ENCODE results near the gene GPR37. TPM values are rescaled to one million over a fixed set of nuclear protein-coding genes. Genes with fewer than 3 reads are reported as not detected.

GPR37 gene, protein sequence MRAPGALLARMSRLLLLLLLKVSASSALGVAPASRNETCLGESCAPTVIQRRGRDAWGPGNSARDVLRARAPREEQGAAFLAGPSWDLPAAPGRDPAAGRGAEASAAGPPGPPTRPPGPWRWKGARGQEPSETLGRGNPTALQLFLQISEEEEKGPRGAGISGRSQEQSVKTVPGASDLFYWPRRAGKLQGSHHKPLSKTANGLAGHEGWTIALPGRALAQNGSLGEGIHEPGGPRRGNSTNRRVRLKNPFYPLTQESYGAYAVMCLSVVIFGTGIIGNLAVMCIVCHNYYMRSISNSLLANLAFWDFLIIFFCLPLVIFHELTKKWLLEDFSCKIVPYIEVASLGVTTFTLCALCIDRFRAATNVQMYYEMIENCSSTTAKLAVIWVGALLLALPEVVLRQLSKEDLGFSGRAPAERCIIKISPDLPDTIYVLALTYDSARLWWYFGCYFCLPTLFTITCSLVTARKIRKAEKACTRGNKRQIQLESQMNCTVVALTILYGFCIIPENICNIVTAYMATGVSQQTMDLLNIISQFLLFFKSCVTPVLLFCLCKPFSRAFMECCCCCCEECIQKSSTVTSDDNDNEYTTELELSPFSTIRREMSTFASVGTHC
- total RNA-seq, result 6.9 and 20.6 TPM in 2 replicates
- polyA plus RNA-seq, result 3.1 and 12.6 TPM in 2 replicates
- polyA plus RNA-seq (2012), result 13.4 and 48.9 TPM in 2 replicates
- polyA minus RNA-seq (ENCODE audit: low replicate concordance), result 18.0 and 58.7 TPM in 2 replicates

DNA sequence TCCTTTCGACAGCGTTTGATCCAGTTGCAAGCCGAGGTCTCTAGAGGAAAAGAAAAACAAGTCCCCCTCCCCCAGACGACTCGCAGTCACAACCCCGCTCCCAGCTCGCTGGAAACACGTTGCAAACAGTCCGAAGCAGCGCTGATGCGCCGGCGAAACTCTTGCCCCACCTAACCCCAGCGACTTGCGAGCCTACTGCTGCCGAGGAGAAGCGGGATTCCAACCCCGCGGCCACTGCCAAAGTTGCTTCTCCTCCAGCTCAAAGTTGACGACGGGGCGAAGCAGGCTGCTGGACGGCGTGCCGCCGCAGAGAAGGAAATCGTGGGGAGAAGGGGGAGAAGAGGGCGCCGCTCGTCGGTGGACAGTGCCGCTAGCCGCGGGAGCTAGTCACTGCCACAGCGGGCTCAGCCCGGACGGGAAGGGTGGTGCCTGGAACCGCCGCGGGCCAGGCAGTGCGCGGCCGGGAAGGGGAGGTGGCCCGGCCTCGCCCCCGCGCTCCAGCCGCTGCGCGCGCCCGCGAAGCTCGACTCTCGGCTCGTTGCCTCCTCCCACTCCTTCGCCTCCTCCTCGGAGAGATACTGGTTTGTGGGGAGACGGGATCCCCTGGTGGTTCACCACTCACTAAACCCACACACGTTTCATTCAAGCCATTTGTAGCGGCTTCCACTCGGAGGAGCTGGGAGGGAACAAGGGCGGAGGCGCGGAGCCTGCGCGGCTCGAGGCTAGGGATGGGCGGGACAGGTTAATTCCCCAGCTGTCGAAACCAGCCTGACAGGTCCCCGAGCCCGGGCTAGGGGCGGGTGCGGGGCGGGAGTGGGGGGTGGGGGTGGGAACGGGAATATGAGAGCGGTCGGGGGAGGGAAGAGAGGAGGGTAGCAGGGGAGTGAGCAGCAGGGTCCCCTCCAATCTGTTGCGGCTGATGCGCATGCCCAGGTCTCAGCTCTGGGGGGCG, at the start of gene GPR37:
TSS of gene GPR37 (minus strand) at position 392 of the 952 bp plus-strand sequence. CDS start 816 bp downstream, outside the sequence.
- DNase-seq (ENCODE audit: low read depth in 2 of 2), result peak; percentile 58 to 90
- Histone ChIP-seq H3K4me3 (replicated peaks in 1 of 4; ENCODE audit: control extremely low read depth in 1 of 4, insufficient read depth in 1 of 4, low read depth in 3 of 4, low read length in 4 of 4) (peak within 1 kb of the TSS; percentile 72 to 86 (median 83)), H3K9ac (ENCODE audit: insufficient read depth, low read length) (peak within 1 kb of the TSS; percentile 58), H3K4me2 (ENCODE audit: extremely low read depth, insufficient read depth, low read length) (peak within 1 kb of the TSS; percentile 64), H3K36me3 (ENCODE audit: control insufficient read depth, insufficient read depth, low read length) (no peaks in the 10 kb centered on the region), H4K20me1 (ENCODE audit: control insufficient read depth, extremely low read depth, insufficient read depth, low read length) (no peaks in the 10 kb centered on the region), H3K27ac (ENCODE audit: insufficient read depth, low read length) (peak within 1 kb of the TSS; percentile 50), H2AFZ (ENCODE audit: low read length) (peak within 1 kb of the TSS; percentile 80), H3K4me1 (ENCODE audit: control insufficient read depth, extremely low read depth, insufficient read depth, low read length) (no peaks in the 10 kb centered on the region), H3K79me2 (ENCODE audit: control insufficient read depth, insufficient read depth, low read length) (peaks cover 32% of the 10 kb centered on the region), H3K9me3 (ENCODE audit: control insufficient read depth, insufficient read depth, low read depth, low read length) (no peaks in the 10 kb centered on the region), H3K27me3 (ENCODE audit: control insufficient read depth, insufficient read depth, low read length) (no peaks in the 10 kb centered on the region)
- TF ChIP-seq, protein P1, sequence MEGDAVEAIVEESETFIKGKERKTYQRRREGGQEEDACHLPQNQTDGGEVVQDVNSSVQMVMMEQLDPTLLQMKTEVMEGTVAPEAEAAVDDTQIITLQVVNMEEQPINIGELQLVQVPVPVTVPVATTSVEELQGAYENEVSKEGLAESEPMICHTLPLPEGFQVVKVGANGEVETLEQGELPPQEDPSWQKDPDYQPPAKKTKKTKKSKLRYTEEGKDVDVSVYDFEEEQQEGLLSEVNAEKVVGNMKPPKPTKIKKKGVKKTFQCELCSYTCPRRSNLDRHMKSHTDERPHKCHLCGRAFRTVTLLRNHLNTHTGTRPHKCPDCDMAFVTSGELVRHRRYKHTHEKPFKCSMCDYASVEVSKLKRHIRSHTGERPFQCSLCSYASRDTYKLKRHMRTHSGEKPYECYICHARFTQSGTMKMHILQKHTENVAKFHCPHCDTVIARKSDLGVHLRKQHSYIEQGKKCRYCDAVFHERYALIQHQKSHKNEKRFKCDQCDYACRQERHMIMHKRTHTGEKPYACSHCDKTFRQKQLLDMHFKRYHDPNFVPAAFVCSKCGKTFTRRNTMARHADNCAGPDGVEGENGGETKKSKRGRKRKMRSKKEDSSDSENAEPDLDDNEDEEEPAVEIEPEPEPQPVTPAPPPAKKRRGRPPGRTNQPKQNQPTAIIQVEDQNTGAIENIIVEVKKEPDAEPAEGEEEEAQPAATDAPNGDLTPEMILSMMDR (conservative IDR thresholded peaks at IDR 0.05 in 1 of 2, IDR thresholded peaks at IDR 0.05 in 1 of 2; ENCODE audit: low read depth in 1 of 2, low read length in 2 of 2), result peak; percentile 55 to 64
- no peak for TF ChIP-seq EZH2 (IDR thresholded peaks at IDR 0.05; ENCODE audit: low read length, missing control alignments)

DNA sequence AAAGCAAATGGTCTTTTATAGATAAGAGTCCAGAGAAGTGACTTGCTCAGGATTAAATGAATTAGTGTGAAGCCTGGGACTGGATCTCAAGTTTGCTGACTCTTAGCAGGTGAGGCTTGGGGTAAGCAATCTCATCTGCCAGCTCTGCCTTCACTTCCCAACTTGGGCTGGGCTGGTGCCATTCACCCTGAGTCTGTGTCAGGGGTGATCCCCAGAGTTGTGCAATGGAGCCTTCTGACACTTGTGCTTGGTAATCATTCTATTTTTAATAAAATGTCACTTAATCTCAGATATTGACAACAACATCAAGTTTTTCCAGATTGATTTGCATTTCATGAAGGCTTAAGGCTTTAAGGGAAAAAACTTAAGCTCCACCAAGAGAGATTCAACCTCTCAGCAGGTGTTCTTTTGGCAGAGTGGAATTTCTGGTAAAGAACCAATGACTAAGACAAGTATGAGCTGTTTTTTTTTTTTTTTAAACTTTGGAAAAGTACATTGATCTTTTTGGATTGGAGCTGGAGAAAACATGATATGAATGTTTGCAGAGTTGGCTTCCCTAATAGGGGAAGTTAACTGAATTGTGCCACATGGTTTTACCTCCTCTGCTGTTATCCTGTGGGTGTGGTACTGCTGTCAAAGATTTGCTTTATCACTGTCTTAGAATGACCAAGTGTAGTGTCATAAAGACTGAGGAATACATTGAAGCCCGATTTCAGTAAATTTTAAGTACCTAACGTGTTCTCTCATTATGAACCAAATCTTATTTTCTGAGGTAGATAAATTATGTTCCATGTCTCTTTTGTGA, 48.6 kb upstream of the GPR37 start:
- Histone ChIP-seq H3K27ac (ENCODE audit: insufficient read depth, low read length) (no peak overlapping the region), H2AFZ (ENCODE audit: low read length) (no peak overlapping the region), H4K20me1 (ENCODE audit: control insufficient read depth, extremely low read depth, insufficient read depth, low read length) (no peaks in the 10 kb centered on the region), H3K27me3 (ENCODE audit: control insufficient read depth, insufficient read depth, low read length) (no peaks in the 10 kb centered on the region), H3K9me3 (ENCODE audit: control insufficient read depth, insufficient read depth, low read depth, low read length) (no peaks in the 10 kb centered on the region), H3K9ac (ENCODE audit: insufficient read depth, low read length) (no peak overlapping the region), H3K36me3 (ENCODE audit: control insufficient read depth, insufficient read depth, low read length) (no peaks in the 10 kb centered on the region), H3K4me1 (ENCODE audit: control insufficient read depth, extremely low read depth, insufficient read depth, low read length) (no peaks in the 10 kb centered on the region), H3K4me2 (ENCODE audit: extremely low read depth, insufficient read depth, low read length) (no peak overlapping the region), H3K4me3 (replicated peaks in 1 of 4; ENCODE audit: control extremely low read depth in 1 of 4, insufficient read depth in 1 of 4, low read depth in 3 of 4, low read length in 4 of 4) (no peak overlapping the region), H3K79me2 (ENCODE audit: control insufficient read depth, insufficient read depth, low read length) (no peaks in the 10 kb centered on the region)
- DNase-seq (ENCODE audit: low read depth in 2 of 2), result no peak
- TF ChIP-seq, protein P1 (conservative IDR thresholded peaks at IDR 0.05 in 1 of 2, IDR thresholded peaks at IDR 0.05 in 1 of 2; ENCODE audit: low read depth in 1 of 2, low read length in 2 of 2), result no peak
- TF ChIP-seq EZH2 (IDR thresholded peaks at IDR 0.05; ENCODE audit: low read length, missing control alignments), result no peak

All from fibroblast of lung (primary cell).